BLaER1 treated with 17β-estradiol and CSF1 and Interleukin-3, amounts not matched to agents 10 nM and 100 nM (cell line): Measurements from ENCODE around the gene NOS2.
"Not testable (repeated sequence)": the region's sequence is repeated elsewhere in the genome, so short reads cannot be mapped to it uniquely, and the experiment has no call there.

Experiments used
- H3K27ac ChIP-seq, 11 experiments: shearing (Covaris generic); formaldehyde crosslinking; 2 replicates each; pipeline ENCODE4 v1.8.1; 2022
- H3K27me3 ChIP-seq, 11 experiments: shearing (Covaris generic); formaldehyde crosslinking; 2 replicates each; pipeline ENCODE4 v1.8.1; 2022
- H3K36me3 ChIP-seq, 11 experiments: shearing (Covaris generic); formaldehyde crosslinking; 2 replicates each; pipeline ENCODE4 v1.8.1; 2022
- H3K4me1 ChIP-seq, 10 experiments: shearing (Covaris generic); formaldehyde crosslinking; 2 replicates each; pipeline ENCODE4 v1.8.1; 2022
- H3K4me2 ChIP-seq, 11 experiments: shearing (Covaris generic); formaldehyde crosslinking; 2 replicates each; pipeline ENCODE4 v1.8.1; 2022
- H3K4me3 ChIP-seq, 10 experiments: shearing (Covaris generic); formaldehyde crosslinking; 2 replicates each; pipeline ENCODE4 v1.8.1; 2022
- H3K9ac ChIP-seq, 11 experiments: shearing (Covaris generic); formaldehyde crosslinking; 2 replicates each; pipeline ENCODE4 v1.8.1; 2022
- H3K9me3 ChIP-seq, 11 experiments: shearing (Covaris generic); formaldehyde crosslinking; replicated peaks in 1 of 11; 2 replicates each; pipeline ENCODE4 v1.8.1; 2022
- H4K20me1 ChIP-seq, 11 experiments: shearing (Covaris generic); formaldehyde crosslinking; 2 replicates each; pipeline ENCODE4 v1.8.1; 2022
- Cebpa-rat ChIP-seq, 11 experiments: shearing (Covaris generic); IDR thresholded peaks; 2 replicates each; pipeline ENCODE4 v1.8.1; 2022

NOS2 gene

DNA sequence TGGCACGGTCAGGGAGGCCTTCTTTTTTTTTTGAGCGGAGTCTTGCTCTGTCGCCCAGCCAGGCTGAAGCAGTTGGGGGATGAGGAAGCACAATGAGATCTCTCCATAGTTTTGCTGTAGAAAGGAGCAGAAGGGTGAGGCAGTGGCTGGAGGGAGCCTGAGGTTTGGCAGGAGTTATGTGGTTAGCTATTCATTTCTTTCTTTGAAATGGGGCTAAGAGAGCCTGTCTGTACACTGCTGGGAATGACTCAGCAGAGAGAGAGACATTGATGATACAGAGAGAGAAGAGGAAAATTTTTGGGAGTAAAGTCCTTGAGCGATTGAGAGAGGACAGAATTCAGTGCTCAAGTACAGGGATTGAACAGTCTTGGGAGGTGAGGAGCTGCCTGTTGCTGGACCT, 22.1 kb downstream of the NOS2 start:
- peak overlapping the region in 1 of 11 experiments; percentile 16; a peak in 1 of 22 replicates for H3K9ac ChIP-seq
- no peak overlapping the region for H3K4me3 ChIP-seq
- H3K27me3 ChIP-seq = no peaks in the 10 kb centered on the region
- peak overlapping the region in 9 of 11 experiments; percentile 13 to 53 (median 33); a peak in 14 of 22 replicates for H3K4me2 ChIP-seq
- no peak for TF ChIP-seq Cebpa-rat (IDR thresholded peaks at IDR 0.05)
- H4K20me1 ChIP-seq = no peaks in the 10 kb centered on the region
- peak overlapping the region in 5 of 11 experiments; percentile 1 to 48 (median 32); a peak in 7 of 22 replicates for H3K27ac ChIP-seq
- H3K4me1 ChIP-seq = peaks cover 38 to 72% (median 54%) of the 10 kb centered on the region in 10 experiments
- no peaks in the 10 kb centered on the region for H3K9me3 ChIP-seq
- H3K36me3 ChIP-seq = 0 out of 22 replicates have a peak, but pooled peaks cover 0 to 5% (median 0%) of the 10 kb centered on the region in 11 experiments

DNA sequence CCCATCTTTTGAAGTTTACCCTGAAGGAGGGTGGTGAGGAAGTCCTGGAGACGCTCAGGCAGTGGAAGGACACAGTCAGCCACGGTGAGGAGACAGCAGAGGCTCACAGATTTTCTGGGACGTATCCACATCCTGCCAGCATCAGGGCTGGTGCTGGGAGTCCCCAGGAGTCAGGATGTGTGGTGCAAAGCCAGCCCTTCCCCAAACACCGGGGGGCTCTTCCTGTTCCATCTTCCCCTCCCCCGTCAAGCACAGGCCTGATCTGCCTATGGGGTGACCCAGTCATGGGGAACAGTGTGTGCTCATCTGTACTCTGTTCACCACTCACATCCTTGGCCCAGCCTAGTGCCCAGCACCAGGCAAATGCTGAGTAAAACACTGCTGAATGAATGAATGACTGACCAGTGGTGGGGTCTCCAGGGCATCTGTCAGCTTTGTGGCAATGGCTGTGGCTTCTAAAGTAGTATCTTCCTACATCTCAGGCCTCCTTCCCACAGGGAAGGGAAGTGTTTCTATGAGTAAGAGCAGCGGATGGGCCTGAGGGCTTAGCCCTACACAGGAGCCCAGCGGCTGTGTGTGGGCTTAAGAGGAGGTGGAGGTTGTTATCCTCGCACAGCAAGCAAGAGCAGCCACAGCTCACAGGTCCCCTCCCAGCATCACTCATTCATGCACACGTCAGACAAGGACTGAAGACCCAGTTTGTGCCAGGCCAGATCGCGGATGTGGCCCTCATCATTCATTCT, 23.3 kb downstream of the NOS2 start:
- Histone ChIP-seq H4K20me1 (no peaks in the 10 kb centered on the region), H3K4me1 (peaks cover 27 to 61% (median 43%) of the 10 kb centered on the region in 10 experiments), H3K9me3 (no peaks in the 10 kb centered on the region), H3K4me2 (peak overlapping the region; percentile 1 to 53 (median 33); a peak in 17 of 22 replicates), H3K27ac (peak overlapping the region in 4 of 11 experiments; percentile 8 to 28 (median 12); a peak in 2 of 22 replicates), H3K27me3 (no peaks in the 10 kb centered on the region), H3K4me3 (no peak overlapping the region), H3K36me3 (0 out of 22 replicates have a peak, but pooled peaks cover 0 to 5% (median 0%) of the 10 kb centered on the region in 11 experiments), H3K9ac (no peak overlapping the region)
- no peak for TF ChIP-seq Cebpa-rat (IDR thresholded peaks at IDR 0.05)

DNA sequence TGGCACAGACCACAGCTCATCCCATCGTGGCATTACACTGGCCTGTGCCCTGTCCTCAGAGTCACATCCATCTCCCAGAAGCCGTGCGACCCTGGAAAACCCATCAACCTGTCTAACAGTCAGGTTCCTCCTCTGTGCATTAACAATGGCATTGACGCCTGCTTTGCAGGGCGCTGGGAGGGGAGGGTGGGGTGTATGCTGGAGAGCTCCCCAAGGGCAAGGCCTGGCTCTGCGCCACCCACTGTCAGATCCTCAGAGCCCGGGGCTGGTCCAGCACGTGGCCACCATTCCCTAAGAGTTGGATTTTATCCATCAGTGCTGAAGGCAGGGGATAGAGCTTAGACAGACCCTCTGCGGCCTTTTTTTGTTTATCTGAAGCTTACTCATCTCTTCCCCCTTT, 28.7 kb downstream of the NOS2 start:
- Histone ChIP-seq H3K9me3 (no peaks in the 10 kb centered on the region), H3K9ac (no peak overlapping the region), H3K4me3 (no peak overlapping the region), H3K36me3 (no peaks in the 10 kb centered on the region), H3K27me3 (no peaks in the 10 kb centered on the region), H3K4me2 (no peak overlapping the region), H3K4me1 (peaks cover 0 to 12% (median 8%) of the 10 kb centered on the region in 10 experiments; a peak in 14 of 20 replicates), H4K20me1 (no peaks in the 10 kb centered on the region), H3K27ac (no peak overlapping the region)
- no peak for TF ChIP-seq Cebpa-rat (IDR thresholded peaks at IDR 0.05)

DNA sequence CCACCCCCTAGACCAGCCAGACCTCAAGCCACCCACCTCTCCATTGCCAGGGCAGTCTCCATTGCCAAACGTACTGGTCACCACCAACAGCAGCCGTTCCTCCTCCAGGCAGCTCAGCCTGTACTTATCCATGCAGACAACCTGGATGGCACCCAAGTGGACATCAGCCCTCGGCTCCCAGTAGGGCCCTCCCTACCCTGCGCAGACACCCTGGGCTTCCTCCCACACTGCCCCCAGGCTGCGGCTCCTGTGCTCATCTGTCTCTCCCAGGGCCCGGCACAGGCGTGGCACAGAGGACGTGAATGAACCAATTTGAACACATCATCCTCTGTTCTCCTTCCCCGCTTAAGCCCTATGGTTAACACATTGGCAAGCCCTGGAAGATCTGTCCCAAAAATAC, 29.5 kb downstream of the NOS2 start:
- H3K9me3 ChIP-seq = no peaks in the 10 kb centered on the region
- no peaks in the 10 kb centered on the region for H3K36me3 ChIP-seq
- peaks cover 0 to 9% (median 7%) of the 10 kb centered on the region in 10 experiments; a peak in 8 of 20 replicates for H3K4me1 ChIP-seq
- H3K27ac ChIP-seq = no peak overlapping the region
- no peaks in the 10 kb centered on the region for H3K27me3 ChIP-seq
- H3K4me3 ChIP-seq = no peak overlapping the region
- TF ChIP-seq Cebpa-rat (IDR thresholded peaks at IDR 0.05) = no peak
- no peak overlapping the region for H3K9ac ChIP-seq
- no peaks in the 10 kb centered on the region for H4K20me1 ChIP-seq
- no peak overlapping the region for H3K4me2 ChIP-seq

DNA sequence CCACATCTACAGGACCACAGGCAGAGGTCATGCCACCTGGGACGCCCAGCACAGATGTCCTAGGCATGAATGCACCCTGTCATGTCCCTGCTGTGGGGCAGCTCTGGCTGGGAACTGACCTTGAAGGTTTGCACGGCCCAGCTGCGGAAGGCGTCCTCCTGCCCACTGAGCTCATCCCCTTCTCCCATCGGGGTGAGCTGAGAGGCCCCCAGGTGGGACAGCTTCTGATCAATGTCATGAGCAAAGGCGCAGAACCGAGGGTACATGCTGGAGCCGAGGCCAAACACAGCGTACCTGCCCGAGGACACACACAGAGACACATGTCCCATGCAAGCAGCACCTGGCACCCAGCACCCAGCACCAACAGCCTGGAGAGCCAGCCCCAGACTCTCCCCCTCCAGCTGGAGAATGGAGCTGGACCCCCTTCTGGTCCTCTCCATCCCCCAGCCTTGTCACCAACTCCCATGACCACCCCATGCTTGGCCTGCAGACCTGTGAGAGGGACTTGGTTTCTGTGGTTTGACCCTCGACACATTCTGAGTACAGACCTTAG, 31.4 kb downstream of the NOS2 start:
- Histone ChIP-seq H4K20me1 (no peaks in the 10 kb centered on the region), H3K36me3 (no peaks in the 10 kb centered on the region), H3K4me2 (no peak overlapping the region), H3K27me3 (no peaks in the 10 kb centered on the region), H3K4me1 (0 out of 20 replicates have a peak, but pooled peaks cover 0 to under 1% (median 0%) of the 10 kb centered on the region in 10 experiments), H3K27ac (no peak overlapping the region), H3K9ac (no peak overlapping the region), H3K9me3 (no peaks in the 10 kb centered on the region), H3K4me3 (no peak overlapping the region)
- no peak for TF ChIP-seq Cebpa-rat (IDR thresholded peaks at IDR 0.05)

DNA sequence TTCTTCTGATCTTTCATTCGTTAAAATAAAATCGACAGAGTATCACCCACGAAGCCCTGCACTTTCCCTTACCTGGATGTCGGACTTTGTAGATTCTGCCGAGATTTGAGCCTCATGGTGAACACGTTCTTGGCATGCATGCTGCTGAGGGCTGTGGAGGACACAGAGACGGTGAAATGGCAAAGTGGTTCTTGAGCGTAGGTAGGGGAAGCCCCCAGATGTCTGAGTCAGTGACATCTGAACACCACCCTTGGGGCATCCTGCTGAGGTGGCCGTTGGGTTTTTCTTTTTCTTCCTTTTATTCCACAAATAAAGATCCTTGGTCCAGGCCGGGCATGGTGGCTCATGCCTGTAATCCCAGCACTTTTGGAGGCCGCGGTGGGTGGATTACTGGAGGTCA, 33.9 kb downstream of the NOS2 start:
- Histone ChIP-seq H3K27ac (no peak overlapping the region), H3K9me3 (no peaks in the 10 kb centered on the region), H3K4me2 (no peak overlapping the region), H4K20me1 (no peaks in the 10 kb centered on the region), H3K27me3 (no peaks in the 10 kb centered on the region), H3K9ac (no peak overlapping the region), H3K4me3 (no peak overlapping the region), H3K4me1 (no peaks in the 10 kb centered on the region), H3K36me3 (no peaks in the 10 kb centered on the region)
- TF ChIP-seq Cebpa-rat (IDR thresholded peaks at IDR 0.05) = no peak

DNA sequence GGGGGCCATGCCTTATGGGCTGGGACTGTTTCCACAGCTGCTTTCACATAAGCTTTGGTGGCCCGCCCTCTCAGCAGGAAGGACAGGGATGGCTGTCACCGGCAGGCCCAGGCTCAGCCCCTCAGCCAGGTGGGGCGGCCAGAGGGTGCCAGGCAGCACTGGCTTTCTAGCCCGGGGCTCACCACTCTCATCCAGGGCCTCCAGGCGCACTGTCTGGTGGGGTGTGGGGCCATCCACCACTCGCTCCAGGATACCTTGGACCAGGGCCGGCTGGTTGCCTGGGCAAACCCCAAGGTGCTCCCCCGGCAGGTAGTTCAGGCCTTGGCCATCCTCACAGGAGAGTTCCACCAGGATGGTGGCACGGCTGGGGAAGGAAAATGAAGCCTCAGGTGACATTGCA, 35.0 kb downstream of the NOS2 start:
- Histone ChIP-seq H3K36me3 (no peaks in the 10 kb centered on the region), H4K20me1 (no peaks in the 10 kb centered on the region; a peak in 1 of 22 replicates)

DNA sequence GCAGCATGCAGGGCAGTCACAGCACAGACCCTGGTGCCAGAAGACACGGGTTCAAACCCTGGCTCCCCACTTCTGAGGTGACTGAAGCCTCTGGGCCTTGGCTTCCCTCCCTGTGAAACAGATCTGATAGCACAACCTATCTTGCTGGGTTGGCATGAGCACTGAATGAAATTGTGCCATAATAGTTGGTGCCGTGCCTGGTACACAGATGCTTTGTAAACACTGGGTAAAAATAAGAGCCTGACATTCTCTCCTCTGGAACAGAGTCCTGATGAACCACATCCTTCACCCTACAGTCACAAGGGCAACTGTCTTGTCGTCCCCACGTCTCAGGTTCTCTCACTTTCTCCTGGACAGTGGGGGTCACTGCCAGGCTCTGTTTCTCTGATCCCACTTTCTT, 35.7 kb downstream of the NOS2 start:
- Histone ChIP-seq H3K9me3 (no peaks in the 10 kb centered on the region), H3K4me3 (no peak overlapping the region)
- no peak for TF ChIP-seq Cebpa-rat (IDR thresholded peaks at IDR 0.05)

More for the DNA sequence above, 35.0 kb downstream of the NOS2 start:
- no peak overlapping the region for H3K27ac ChIP-seq
- peaks cover 0 to 2% (median 0%) of the 10 kb centered on the region in 10 experiments; a peak in 3 of 20 replicates for H3K4me1 ChIP-seq
- no peak overlapping the region for H3K9ac ChIP-seq
- no peak overlapping the region for H3K4me3 ChIP-seq
- H3K27me3 ChIP-seq = no peaks in the 10 kb centered on the region
- H3K9me3 ChIP-seq = no peaks in the 10 kb centered on the region
- no peak for TF ChIP-seq Cebpa-rat (IDR thresholded peaks at IDR 0.05)
- H3K4me2 ChIP-seq = no peak overlapping the region

DNA sequence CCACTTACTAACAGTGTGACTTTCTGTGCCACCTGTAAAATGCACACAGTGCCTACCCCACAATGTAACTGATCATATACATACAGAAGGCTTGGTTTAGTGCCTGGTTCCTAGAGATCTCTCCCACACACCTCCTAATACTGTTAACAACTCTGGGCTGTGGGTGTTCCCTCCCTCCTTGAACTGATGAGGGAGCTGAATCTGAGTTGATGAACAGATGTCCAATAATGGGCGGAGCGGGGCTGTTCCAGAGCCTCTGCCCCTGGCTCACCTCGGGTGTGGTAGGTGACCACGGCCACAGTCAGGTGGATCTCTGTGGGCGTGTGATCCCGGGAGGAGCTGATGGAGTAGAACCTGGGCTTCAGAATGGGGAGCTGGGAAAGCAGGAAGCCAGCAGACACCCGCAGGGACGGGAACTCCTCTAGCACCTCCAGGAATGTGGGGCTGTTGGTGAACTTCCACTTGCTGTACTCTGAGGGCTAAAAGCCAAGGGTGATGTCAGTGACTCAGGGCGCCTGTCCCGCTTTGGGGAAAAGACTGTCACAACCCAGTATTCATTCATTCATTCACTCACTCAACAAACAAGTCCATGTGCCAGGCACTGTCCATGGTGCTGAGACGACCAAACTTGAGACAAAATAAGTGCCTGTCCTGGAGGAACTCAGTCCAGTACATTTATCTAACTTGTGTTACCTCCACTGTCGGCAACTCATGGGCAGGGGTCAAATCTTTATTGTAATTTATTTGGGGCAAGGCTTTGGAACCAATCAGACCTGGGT, 37.6 kb downstream of the NOS2 start:
- no peak overlapping the region for H3K4me3 ChIP-seq
- H4K20me1 ChIP-seq = peaks cover 0 to 11% (median 0%) of the 10 kb centered on the region in 11 experiments; a peak in 2 of 22 replicates
- H3K4me2 ChIP-seq = no peak overlapping the region
- H3K4me1 ChIP-seq = peaks cover 0 to 6% (median under 1%) of the 10 kb centered on the region in 10 experiments; a peak in 6 of 20 replicates
- no peaks in the 10 kb centered on the region for H3K36me3 ChIP-seq
- H3K27me3 ChIP-seq = no peaks in the 10 kb centered on the region
- no peaks in the 10 kb centered on the region for H3K9me3 ChIP-seq
- no peak overlapping the region for H3K9ac ChIP-seq
- H3K27ac ChIP-seq = no peak overlapping the region
- TF ChIP-seq Cebpa-rat (IDR thresholded peaks at IDR 0.05) = no peak

More for the DNA sequence above, 35.7 kb downstream of the NOS2 start:
- H3K36me3 ChIP-seq = no peaks in the 10 kb centered on the region
- no peak overlapping the region for H3K27ac ChIP-seq
- peaks cover 0 to 4% (median 0%) of the 10 kb centered on the region in 11 experiments; a peak in 2 of 22 replicates for H4K20me1 ChIP-seq
- no peaks in the 10 kb centered on the region for H3K27me3 ChIP-seq
- H3K4me2 ChIP-seq = no peak overlapping the region
- H3K4me1 ChIP-seq = peaks cover 0 to 5% (median 0%) of the 10 kb centered on the region in 10 experiments; a peak in 3 of 20 replicates
- no peak overlapping the region for H3K9ac ChIP-seq

DNA sequence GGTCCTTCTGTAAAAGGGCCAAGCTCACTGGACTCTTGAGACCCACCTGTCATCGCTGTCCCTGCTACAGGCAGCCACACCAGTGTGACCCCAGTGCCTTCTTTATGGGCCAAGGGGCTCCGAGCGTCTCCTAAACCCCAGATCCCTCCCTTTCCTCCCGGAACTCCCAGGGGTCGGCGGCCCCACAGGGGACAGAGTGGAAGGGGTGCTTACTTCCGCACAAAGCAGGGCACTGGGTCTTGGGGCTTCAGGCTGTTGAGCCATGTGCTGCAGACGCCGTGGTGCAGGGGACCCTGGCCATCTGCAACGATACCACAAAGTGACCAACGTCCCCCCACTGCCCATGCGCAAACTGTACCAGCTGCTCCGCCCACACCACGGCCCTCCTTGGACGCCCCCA, 39.4 kb downstream of the NOS2 start:
- Histone ChIP-seq H3K4me1 (peaks cover 0 to 14% (median 8%) of the 10 kb centered on the region in 10 experiments; a peak in 10 of 20 replicates), H4K20me1 (peaks cover 0 to 11% (median 0%) of the 10 kb centered on the region in 11 experiments; a peak in 2 of 22 replicates)
- not testable (repeated sequence) for H3K27ac ChIP-seq, H3K27me3 ChIP-seq, H3K9me3 ChIP-seq, H3K9ac ChIP-seq, H3K36me3 ChIP-seq, H3K4me2 ChIP-seq, H3K4me3 ChIP-seq
